Measurements from ENCODE around the gene DACT1.

- TF ChIP-seq CTCF (IDR thresholded peaks at IDR 0.05; ENCODE audit: low read length), result no peak
- no peak for TF ChIP-seq EZH2 (IDR thresholded peaks at IDR 0.05; ENCODE audit: borderline replicate concordance, low read length)
Observed at GRCh38 chr14:58697266-58697929, 59.6 kb downstream of the DACT1 start.
